A549 (cell line): ENCODE measurements around the gene KMT5C.

Experiments
- BCL3 ChIP-seq: fragments of >200 bp; sonication (Bioruptor Twin); formaldehyde crosslinking; IDR thresholded peaks from 3 replicates; pipeline ENCODE4 v1.6.1; 2016
- CTCF ChIP-seq: fragments of >200 bp; sonication (Bioruptor Twin); formaldehyde crosslinking; IDR thresholded peaks from 3 replicates; pipeline ENCODE4 v1.5.1; 2016
- EHF ChIP-seq: fragments of 250-450 bp; sonication (Bioruptor Pico); IDR thresholded peaks from 2 replicates; pipeline ENCODE4 v1.5.0; 2020; ENCODE audit warnings: mild to moderate bottlenecking
- EP300 ChIP-seq, 2 experiments: fragments of >200 bp; sonication (Bioruptor Twin); formaldehyde crosslinking; IDR thresholded peaks; 2 replicates in 1 of 2; 3 replicates in 1 of 2; pipeline ENCODE4 v1.6.1; 2016 to 2017
- MAFK ChIP-seq: fragments of 450-650 bp; IDR thresholded peaks from 2 replicates; pipeline ENCODE4 v1.6.1; 2014; ENCODE audit not compliant: partially characterized antibody
- MAZ ChIP-seq: fragments of 150-350 bp; IDR thresholded peaks from 2 replicates; pipeline ENCODE4 v1.6.1; 2014; ENCODE audit warnings: antibody characterized with exemption, low read depth, low read length, borderline replicate concordance
- POLR2A ChIP-seq: IDR thresholded peaks from 2 replicates; pipeline ENCODE4 v1.6.1; 2012; ENCODE audit warnings: mild to moderate bottlenecking, low read length
- RAD21 ChIP-seq, 2 experiments: fragments of >200 bp in 1 of 2; sonication (Bioruptor Twin) in 1 of 2; formaldehyde crosslinking in 1 of 2; IDR thresholded peaks in 1 of 2; conservative IDR thresholded peaks in 1 of 2; 2 replicates in 1 of 2; 3 replicates in 1 of 2; pipeline ENCODE4 v1.6.1; 2012 to 2018; ENCODE audit warnings: inconsistent platforms in 1 of 2
- RCOR1 ChIP-seq: fragments of 150-350 bp; IDR thresholded peaks from 2 replicates; pipeline ENCODE4 v1.6.1; 2014; ENCODE audit warnings: antibody characterized with exemption, low read length, low read depth
- RFX5 ChIP-seq: fragments of 450-650 bp; IDR thresholded peaks from 2 replicates; pipeline ENCODE4 v1.7.1; 2014; ENCODE audit warnings: antibody characterized with exemption, mild to moderate bottlenecking, moderate library complexity
- RNF2 ChIP-seq: fragments of 200-600 bp; sonication (generic); IDR thresholded peaks from 2 replicates; pipeline ENCODE4 v1.6.1; 2016; ENCODE audit warnings: low read depth, mild to moderate bottlenecking, antibody characterized with exemption, moderate library complexity, borderline replicate concordance
- SREBF2 ChIP-seq: fragments of 450-650 bp; IDR thresholded peaks from 2 replicates; pipeline ENCODE4 v1.6.1; 2014; ENCODE audit warnings: mild to moderate bottlenecking, moderate library complexity
- TF ChIP-seq, protein P1 (sequence below): fragments of 200-600 bp; sonication (generic); IDR thresholded peaks from 2 replicates; pipeline ENCODE4 v1.6.1; 2016; ENCODE audit warnings: antibody characterized with exemption, mild to moderate bottlenecking, moderate library complexity
- TF ChIP-seq, protein P2 (sequence below): IDR thresholded peaks from 2 replicates; pipeline ENCODE4 v1.6.1; 2012

- no peak for TF ChIP-seq CTCF
- TF ChIP-seq RAD21 (conservative IDR thresholded peaks at IDR 0.05 in 1 of 2, IDR thresholded peaks at IDR 0.05 in 1 of 2) = no peak
- no peak for TF ChIP-seq MAZ
- no peak for TF ChIP-seq POLR2A
- TF ChIP-seq, protein P1, sequence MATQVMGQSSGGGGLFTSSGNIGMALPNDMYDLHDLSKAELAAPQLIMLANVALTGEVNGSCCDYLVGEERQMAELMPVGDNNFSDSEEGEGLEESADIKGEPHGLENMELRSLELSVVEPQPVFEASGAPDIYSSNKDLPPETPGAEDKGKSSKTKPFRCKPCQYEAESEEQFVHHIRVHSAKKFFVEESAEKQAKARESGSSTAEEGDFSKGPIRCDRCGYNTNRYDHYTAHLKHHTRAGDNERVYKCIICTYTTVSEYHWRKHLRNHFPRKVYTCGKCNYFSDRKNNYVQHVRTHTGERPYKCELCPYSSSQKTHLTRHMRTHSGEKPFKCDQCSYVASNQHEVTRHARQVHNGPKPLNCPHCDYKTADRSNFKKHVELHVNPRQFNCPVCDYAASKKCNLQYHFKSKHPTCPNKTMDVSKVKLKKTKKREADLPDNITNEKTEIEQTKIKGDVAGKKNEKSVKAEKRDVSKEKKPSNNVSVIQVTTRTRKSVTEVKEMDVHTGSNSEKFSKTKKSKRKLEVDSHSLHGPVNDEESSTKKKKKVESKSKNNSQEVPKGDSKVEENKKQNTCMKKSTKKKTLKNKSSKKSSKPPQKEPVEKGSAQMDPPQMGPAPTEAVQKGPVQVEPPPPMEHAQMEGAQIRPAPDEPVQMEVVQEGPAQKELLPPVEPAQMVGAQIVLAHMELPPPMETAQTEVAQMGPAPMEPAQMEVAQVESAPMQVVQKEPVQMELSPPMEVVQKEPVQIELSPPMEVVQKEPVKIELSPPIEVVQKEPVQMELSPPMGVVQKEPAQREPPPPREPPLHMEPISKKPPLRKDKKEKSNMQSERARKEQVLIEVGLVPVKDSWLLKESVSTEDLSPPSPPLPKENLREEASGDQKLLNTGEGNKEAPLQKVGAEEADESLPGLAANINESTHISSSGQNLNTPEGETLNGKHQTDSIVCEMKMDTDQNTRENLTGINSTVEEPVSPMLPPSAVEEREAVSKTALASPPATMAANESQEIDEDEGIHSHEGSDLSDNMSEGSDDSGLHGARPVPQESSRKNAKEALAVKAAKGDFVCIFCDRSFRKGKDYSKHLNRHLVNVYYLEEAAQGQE = no peak
- no peak for TF ChIP-seq BCL3
- TF ChIP-seq RCOR1 = no peak
- TF ChIP-seq RNF2 = no peak
- TF ChIP-seq EHF (CRISPR knock-in tag) = no peak
- TF ChIP-seq SREBF2 = no peak
- TF ChIP-seq RFX5 = no peak
- TF ChIP-seq EP300 (IDR thresholded peaks at IDR 0.05) = no peak
- TF ChIP-seq MAFK = no peak
- TF ChIP-seq, protein P2, sequence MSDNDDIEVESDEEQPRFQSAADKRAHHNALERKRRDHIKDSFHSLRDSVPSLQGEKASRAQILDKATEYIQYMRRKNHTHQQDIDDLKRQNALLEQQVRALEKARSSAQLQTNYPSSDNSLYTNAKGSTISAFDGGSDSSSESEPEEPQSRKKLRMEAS = no peak
Observed at GRCh38 chr19:55322204-55322885, 17.3 kb upstream of the KMT5C start.
